Thoracic aorta (tissue), 2 donors: ENCODE results near the gene FAM120B. TPM values are rescaled to one million over a fixed set of nuclear protein-coding genes. Genes with fewer than 3 reads are reported as not detected.
A peak's percentile ranks its signal among the peaks of the same experiment; 100 is the strongest.

Experiments
- ATAC-seq: fragments of 150-250 bp; one replicate; pipeline ENCODE4 v1.8.0; 2017; ENCODE audit warnings: low read depth; ENCODE audit not compliant: insufficient number of reproducible peaks, low FRiP score
- DNase-seq: peaks from one replicate; pipeline ENCODE4 v3.0.0-alpha.2; 2020; ENCODE audit warnings: low spot score
- H3K27ac ChIP-seq, 2 donors: fragments of 200-600 bp; sonication (generic); 1 replicate in 1 of 2; 2 replicates in 1 of 2; pipeline ENCODE4 v1.5.1; 2016; ENCODE audit warnings: mild to moderate bottlenecking in 2 of 2, moderate library complexity in 2 of 2
- H3K27me3 ChIP-seq: fragments of 200-600 bp; sonication (generic); replicated peaks from 2 replicates; pipeline ENCODE4 v1.6.0; 2016; ENCODE audit warnings: mild to moderate bottlenecking; ENCODE audit not compliant: insufficient read depth
- H3K36me3 ChIP-seq: fragments of 200-600 bp; sonication (generic); one replicate; pipeline ENCODE4 v1.5.1; 2016
- H3K4me1 ChIP-seq, 2 donors: fragments of 200-600 bp; sonication (generic); 1 replicate in 1 of 2; 2 replicates in 1 of 2; pipeline versions ENCODE4 v1.5.1 to v1.6.0; 2016; ENCODE audit warnings: low read depth in 2 of 2, mild to moderate bottlenecking in 1 of 2; ENCODE audit not compliant: control insufficient read depth in 1 of 2
- H3K4me3 ChIP-seq: fragments of 200-600 bp; sonication (generic); 2 replicates; pipeline ENCODE4 v1.5.1; 2016; ENCODE audit warnings: mild to moderate bottlenecking
- H3K9me3 ChIP-seq: fragments of 200-600 bp; sonication (generic); 2 replicates; pipeline ENCODE4 v1.5.1; 2016
- total RNA-seq, 2 donors: library from RNA; depleted of rRNA; stranded (reverse); fragments of >200 nt; gene quantifications; one replicate each; pipeline versions ENCODE4 v1.1.0 to v1.2.3, GENCODE V29; 2016
- TF ChIP-seq, protein P1 (sequence below): fragments of 200-600 bp; sonication (generic); IDR thresholded peaks from one replicate; pipeline ENCODE4 v1.5.1; 2019; ENCODE audit warnings: antibody characterized with exemption

Gene FAM120B
- total RNA-seq, 2 donors from 2014 or later: 21.0 to 24.1 TPM

DNA sequence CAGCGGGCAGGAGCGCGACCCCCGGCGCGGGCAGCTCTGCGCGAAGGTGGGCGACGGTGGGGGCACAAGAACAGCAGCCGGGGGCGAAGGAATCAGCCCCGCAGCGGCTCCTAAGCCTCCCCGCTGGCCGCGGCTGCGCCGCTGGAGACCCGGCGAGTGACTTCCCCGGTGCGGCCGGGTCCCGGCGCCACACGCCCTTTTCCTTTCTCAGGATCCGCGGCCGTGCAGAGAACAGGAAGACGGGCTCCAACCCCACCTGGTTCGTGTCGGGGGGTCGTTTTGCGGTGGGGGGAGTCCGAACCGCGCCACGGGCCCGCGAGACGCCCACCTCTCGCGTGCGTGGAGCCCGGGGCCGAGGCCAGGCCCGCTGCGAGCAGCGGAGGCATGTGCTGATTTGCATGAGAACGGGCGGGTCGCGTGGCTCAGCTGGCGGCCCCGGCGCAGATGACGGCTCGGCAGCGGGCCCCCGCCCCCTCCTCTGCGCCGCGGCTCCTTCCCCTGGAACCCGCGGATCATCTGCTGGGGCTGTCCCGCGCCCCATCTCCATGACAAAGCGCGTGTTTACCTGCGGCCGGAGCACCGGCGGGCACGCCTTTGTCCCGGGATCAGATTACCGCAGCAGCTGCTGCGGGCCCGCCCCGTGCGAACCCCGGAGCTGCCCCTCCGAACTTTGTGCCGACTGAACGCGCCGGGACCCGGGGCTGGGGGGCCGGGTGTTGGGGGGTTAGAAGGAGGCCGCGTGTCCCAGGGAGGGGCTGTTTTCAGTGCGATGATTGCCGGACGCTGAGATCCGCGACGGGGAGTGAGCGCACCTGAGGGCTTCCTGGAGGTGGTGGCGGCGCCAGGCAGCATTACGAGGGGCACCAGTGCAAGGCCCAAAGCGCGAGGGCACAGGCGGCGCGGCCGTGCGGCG lies 10.8 kb upstream of the FAM120B start:
- TF ChIP-seq, protein P1, sequence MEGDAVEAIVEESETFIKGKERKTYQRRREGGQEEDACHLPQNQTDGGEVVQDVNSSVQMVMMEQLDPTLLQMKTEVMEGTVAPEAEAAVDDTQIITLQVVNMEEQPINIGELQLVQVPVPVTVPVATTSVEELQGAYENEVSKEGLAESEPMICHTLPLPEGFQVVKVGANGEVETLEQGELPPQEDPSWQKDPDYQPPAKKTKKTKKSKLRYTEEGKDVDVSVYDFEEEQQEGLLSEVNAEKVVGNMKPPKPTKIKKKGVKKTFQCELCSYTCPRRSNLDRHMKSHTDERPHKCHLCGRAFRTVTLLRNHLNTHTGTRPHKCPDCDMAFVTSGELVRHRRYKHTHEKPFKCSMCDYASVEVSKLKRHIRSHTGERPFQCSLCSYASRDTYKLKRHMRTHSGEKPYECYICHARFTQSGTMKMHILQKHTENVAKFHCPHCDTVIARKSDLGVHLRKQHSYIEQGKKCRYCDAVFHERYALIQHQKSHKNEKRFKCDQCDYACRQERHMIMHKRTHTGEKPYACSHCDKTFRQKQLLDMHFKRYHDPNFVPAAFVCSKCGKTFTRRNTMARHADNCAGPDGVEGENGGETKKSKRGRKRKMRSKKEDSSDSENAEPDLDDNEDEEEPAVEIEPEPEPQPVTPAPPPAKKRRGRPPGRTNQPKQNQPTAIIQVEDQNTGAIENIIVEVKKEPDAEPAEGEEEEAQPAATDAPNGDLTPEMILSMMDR: no peak
- H3K27me3 ChIP-seq: peaks cover 10% of the 10 kb centered on the region
- ATAC-seq (no peak), DNase-seq (no peak)
- H3K36me3 ChIP-seq: no peaks in the 10 kb centered on the region
- peak overlapping the region; percentile 75 for H3K4me3 ChIP-seq
- H3K9me3 ChIP-seq: no peaks in the 10 kb centered on the region
- H3K4me1 ChIP-seq: peaks cover 24 to 49% of the 10 kb centered on the region in 2 donors
- H3K27ac ChIP-seq: no peak overlapping the region

DNA sequence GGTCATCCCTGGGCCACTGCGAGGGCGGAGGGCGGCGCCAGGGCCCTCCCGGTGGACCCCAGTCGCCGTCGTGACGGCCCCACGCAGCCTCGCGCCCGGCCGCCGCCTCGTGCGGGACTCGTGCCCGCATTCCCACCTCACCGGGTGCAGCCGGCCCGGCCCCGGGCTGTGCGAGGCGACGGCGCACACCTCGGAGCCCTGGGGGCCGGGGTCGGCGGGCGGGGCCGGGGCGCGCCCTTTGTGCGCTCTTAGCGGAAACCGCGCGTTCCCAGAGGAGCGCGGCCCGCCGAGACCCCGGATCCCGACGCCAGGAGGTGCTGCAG lies 10.2 kb upstream of the FAM120B start:
- Histone ChIP-seq H3K27me3 (peaks cover 10% of the 10 kb centered on the region), H3K4me3 (peak overlapping the region; percentile 75), H3K4me1 (peaks cover 24 to 46% of the 10 kb centered on the region in 2 donors), H3K27ac (no peak overlapping the region), H3K9me3 (no peaks in the 10 kb centered on the region), H3K36me3 (no peaks in the 10 kb centered on the region)
- DNase-seq (no peak), ATAC-seq (no peak)
- TF ChIP-seq, protein P1: no peak

DNA sequence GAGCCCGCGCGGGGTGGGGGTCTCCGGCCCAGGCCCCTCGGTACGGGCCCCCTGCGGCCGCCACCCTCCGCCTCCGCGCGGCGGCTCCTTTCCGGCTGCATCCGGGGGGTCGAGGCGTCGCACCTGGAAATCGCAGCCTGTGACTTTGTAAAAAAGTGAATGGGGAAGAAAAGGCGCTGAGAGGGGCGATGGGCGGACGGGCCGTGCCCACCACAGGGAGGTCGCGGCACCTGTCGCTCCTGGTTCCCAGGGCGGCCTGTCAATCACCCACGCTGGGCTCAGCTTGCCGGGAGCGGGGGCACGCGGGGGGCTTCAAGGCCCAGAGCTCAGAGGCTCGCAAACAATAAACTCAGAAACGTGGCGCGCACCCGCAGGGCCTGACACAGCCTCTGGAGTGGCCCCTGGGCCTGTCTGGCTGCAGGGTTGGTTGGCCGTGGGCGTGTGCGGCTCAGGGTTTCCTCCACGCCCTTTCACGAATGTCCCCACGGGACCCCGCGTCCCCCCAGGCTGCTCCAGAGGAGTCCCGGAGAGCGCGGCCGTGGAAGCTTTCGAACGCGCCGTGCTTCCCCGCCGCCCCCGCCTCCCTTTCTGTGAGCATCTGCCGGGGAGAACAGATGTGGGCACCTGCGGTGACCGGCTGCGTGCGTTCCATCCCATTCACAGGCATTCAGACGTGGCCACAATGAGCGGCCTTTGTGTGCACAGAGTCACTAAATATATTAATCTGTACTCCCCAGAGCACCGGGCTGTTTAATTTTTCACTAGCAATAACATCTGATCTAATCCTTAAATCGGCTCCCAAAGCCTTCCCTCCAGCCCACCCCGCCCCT lies 9.6 kb upstream of the FAM120B start:
- no peak for DNase-seq
- TF ChIP-seq, protein P1: no peak
- H3K9me3 ChIP-seq: no peaks in the 10 kb centered on the region
- peak overlapping the region; percentile 75 for H3K4me3 ChIP-seq
- H3K27me3 ChIP-seq: peaks cover 10% of the 10 kb centered on the region
- no peaks in the 10 kb centered on the region for H3K36me3 ChIP-seq
- no peak for ATAC-seq
- no peak overlapping the region for H3K27ac ChIP-seq
- peaks cover 22 to 40% of the 10 kb centered on the region in 2 donors for H3K4me1 ChIP-seq

DNA sequence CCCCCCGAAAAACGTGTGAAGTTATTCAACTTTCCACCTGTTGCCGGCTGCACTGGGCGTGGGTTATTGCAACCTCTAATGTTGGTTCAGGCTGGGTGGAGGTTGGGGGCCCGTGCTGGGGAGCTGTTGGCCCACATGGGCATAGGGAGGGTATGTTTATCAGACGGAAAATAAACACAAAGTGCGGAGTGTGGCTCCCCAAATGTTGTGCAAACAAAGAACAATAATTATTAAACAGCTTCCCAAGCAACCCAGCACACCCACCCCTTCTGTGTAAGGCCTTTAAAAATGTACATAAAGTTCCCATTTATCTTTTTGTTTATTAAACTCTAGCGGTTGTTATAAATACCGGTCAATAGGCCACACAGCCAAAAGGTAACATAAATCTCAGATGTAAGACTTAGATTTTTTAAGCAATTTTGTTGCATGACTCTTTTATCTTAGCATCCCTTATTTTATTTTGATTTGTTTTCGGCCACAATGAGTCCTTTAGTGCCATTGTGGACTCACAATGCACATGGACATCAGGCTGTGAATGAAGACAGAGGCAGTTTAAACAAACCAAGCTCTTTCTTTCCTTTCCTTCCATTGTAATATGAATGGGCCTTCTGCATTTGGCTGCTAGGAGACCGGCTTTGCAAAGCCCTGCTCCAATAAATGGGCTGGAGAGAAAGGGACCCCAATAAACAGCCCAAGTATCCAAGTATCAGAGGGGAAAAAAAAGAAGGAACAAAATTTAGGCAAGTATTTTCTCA lies 8.8 kb upstream of the FAM120B start:
- ATAC-seq: no peak
- no peak overlapping the region for H3K27ac ChIP-seq
- no peaks in the 10 kb centered on the region for H3K9me3 ChIP-seq
- no peaks in the 10 kb centered on the region for H3K36me3 ChIP-seq
- H3K4me3 ChIP-seq: no peak overlapping the region
- H3K27me3 ChIP-seq: peaks cover 10% of the 10 kb centered on the region
- DNase-seq: no peak
- TF ChIP-seq, protein P1: no peak
- H3K4me1 ChIP-seq: peaks cover 20 to 32% of the 10 kb centered on the region in 2 donors
